ENCODE measurements around the gene OSBPL8.

OSBPL8 gene

GRCh38 chr12:76422543-76423438 lies 136.8 kb downstream of the OSBPL8 start:
- H3K4me3 ChIP-seq (ENCODE audit: low read depth, low read length): peak overlapping the region; percentile 55
- TF ChIP-seq CTCF (IDR thresholded peaks at IDR 0.05; ENCODE audit: low read depth, low read length): no peak

- H3K4me3 ChIP-seq (ENCODE audit: low read depth, low read length): peak overlapping the region; percentile 55
- TF ChIP-seq CTCF (IDR thresholded peaks at IDR 0.05; ENCODE audit: low read depth, low read length): no peak
Measured at GRCh38 chr12:76422154-76422542, 137.4 kb downstream of the OSBPL8 start.

- TF ChIP-seq CTCF (IDR thresholded peaks at IDR 0.05; ENCODE audit: low read depth, low read length): no peak
- H3K4me3 ChIP-seq (ENCODE audit: low read depth, low read length): no peak overlapping the region
Measured at GRCh38 chr12:76421046-76421445, 138.5 kb downstream of the OSBPL8 start.

- no peak for TF ChIP-seq CTCF (IDR thresholded peaks at IDR 0.05; ENCODE audit: low read depth, low read length)
- no peak overlapping the region for H3K4me3 ChIP-seq (ENCODE audit: low read depth, low read length)
Measured at GRCh38 chr12:76420222-76420621, 139.3 kb downstream of the OSBPL8 start.

- no peak overlapping the region for H3K4me3 ChIP-seq (ENCODE audit: low read depth, low read length)
- no peak for TF ChIP-seq CTCF (IDR thresholded peaks at IDR 0.05; ENCODE audit: low read depth, low read length)
Measured at GRCh38 chr12:76417116-76417515, 142.5 kb downstream of the OSBPL8 start.

- no peak for TF ChIP-seq CTCF (IDR thresholded peaks at IDR 0.05; ENCODE audit: low read depth, low read length)
- H3K4me3 ChIP-seq (ENCODE audit: low read depth, low read length): no peak overlapping the region
Measured at GRCh38 chr12:76413121-76413520, 146.4 kb downstream of the OSBPL8 start.

- no peak overlapping the region for H3K4me3 ChIP-seq (ENCODE audit: low read depth, low read length)
- no peak for TF ChIP-seq CTCF (IDR thresholded peaks at IDR 0.05; ENCODE audit: low read depth, low read length)
Measured at GRCh38 chr12:76410781-76411180, 148.8 kb downstream of the OSBPL8 start.
